K562 (cell line): ENCODE measurements around the gene FBXL3. TPM values are rescaled to one million over a fixed set of nuclear protein-coding genes. Genes with fewer than 3 reads are reported as not detected.

Source experiments
- ATAC-seq: fragments of 200-7000 bp; cut with Tn5 transposase; 3 replicates; pipeline ENCODE4 v1.9.1; 2020; ENCODE audit warnings: moderate library complexity
- BruUV-seq: library from RNA; stranded (reverse); fragments of 400-500 nt; replicated peaks from 2 replicates; lab custom pipeline; 2021; lab: Mats Ljungman, UMichigan
- CTCF ChIA-PET: fragments of 300-600 bp; formaldehyde crosslinking; extraction: SDS; loops from one replicate; lab custom pipeline; 2021; ENCODE audit warnings: low intra/inter-chr PET ratio; lab: Yijun Ruan, JAX
- POLR2A ChIA-PET: fragments of 300-600, 350-650 bp; sonication (Branson Sonifier 250); formaldehyde crosslinking; extraction: SDS; loops from one replicate; lab custom pipeline; 2021; ENCODE audit warnings: antibody characterized with exemption, inconsistent platforms; lab: Yijun Ruan, JAX
- DNase-seq, 4 experiments: peaks; one replicate each; pipeline versions ENCODE4 v3.0.0 to v3.0.0-alpha.2; 2011 to 2018; ENCODE audit warnings: low spot score in 3 of 4, mixed read lengths in 3 of 4; ENCODE audit errors: extremely low read depth in 1 of 4
- FAIRE-seq: peaks from 2 replicates; lab custom pipeline; 2011; peaks lifted over from hg19 to GRCh38; lab: Jason Lieb, UNC
- H2AFZ ChIP-seq: 2 replicates; pipeline ENCODE4 v1.6.0; 2011; ENCODE audit warnings: low read depth, low read length, control low read depth, inconsistent platforms
- H3K27ac ChIP-seq: fragments of 200-600 bp; 3 replicates; pipeline ENCODE4 v1.8.0; 2011; ENCODE audit warnings: low read depth, mild to moderate bottlenecking, control low read depth, inconsistent platforms, low read length, moderate library complexity, mixed read lengths; ENCODE audit errors: extremely low read depth
- H3K27me3 ChIP-seq, 2 experiments: fragments of 300-600 bp in 1 of 2; 2 replicates in 1 of 2; 3 replicates in 1 of 2; pipeline versions ENCODE4 v1.6.0 to v1.8.0; 2011; ENCODE audit warnings: inconsistent platforms in 2 of 2, low read length in 2 of 2, mild to moderate bottlenecking in 1 of 2, mixed read lengths in 1 of 2, moderate library complexity in 1 of 2; ENCODE audit not compliant: control insufficient read depth in 2 of 2, insufficient read depth in 2 of 2
- H3K36me3 ChIP-seq: fragments of 300-600 bp; 3 replicates; pipeline ENCODE4 v1.8.0; 2011; ENCODE audit warnings: mild to moderate bottlenecking, low read length, inconsistent platforms; ENCODE audit not compliant: control insufficient read depth, insufficient read depth
- H3K4me1 ChIP-seq, 2 experiments: fragments of 200-600 bp in 1 of 2; replicated peaks in 1 of 2; 2 replicates in 1 of 2; 3 replicates in 1 of 2; pipeline versions ENCODE4 v1.5.1 to v1.8.0; 2011; ENCODE audit warnings: inconsistent platforms in 2 of 2, low read length in 2 of 2, mild to moderate bottlenecking in 1 of 2, mixed read lengths in 1 of 2, moderate library complexity in 1 of 2; ENCODE audit not compliant: control insufficient read depth in 2 of 2, insufficient read depth in 2 of 2
- H3K4me2 ChIP-seq: 2 replicates; pipeline ENCODE4 v1.6.1; 2011; ENCODE audit warnings: low read length, control low read depth, inconsistent platforms, mixed read lengths; ENCODE audit not compliant: insufficient read depth
- H3K4me3 ChIP-seq: fragments of 200-600 bp; sonication (generic), shearing (Covaris generic); 2 replicates; pipeline ENCODE4 v1.5.1; 2016; ENCODE audit warnings: control low read depth, inconsistent platforms
- H3K79me2 ChIP-seq: fragments of 200-600 bp; 3 replicates; pipeline ENCODE4 v1.8.0; 2011; ENCODE audit warnings: low read length, inconsistent platforms; ENCODE audit not compliant: control insufficient read depth, insufficient read depth
- H3K9ac ChIP-seq, 2 experiments: 2 replicates each; pipeline versions ENCODE4 v1.6.0 to v1.6.1; 2011; ENCODE audit warnings: low read depth in 2 of 2, low read length in 2 of 2, control low read depth in 1 of 2, inconsistent platforms in 1 of 2, mild to moderate bottlenecking in 1 of 2, mixed read lengths in 1 of 2; ENCODE audit not compliant: insufficient read depth in 1 of 2
- H3K9me1 ChIP-seq: one replicate; pipeline ENCODE4 v1.6.0; 2011; ENCODE audit warnings: inconsistent platforms, mild to moderate bottlenecking, low read length, moderate library complexity; ENCODE audit not compliant: control insufficient read depth, insufficient read depth
- H3K9me3 ChIP-seq: replicated peaks from 2 replicates; pipeline ENCODE4 v1.5.1; 2011; ENCODE audit warnings: low read depth, low read length, inconsistent platforms; ENCODE audit not compliant: control insufficient read depth, insufficient read depth
- H4K20me1 ChIP-seq: replicated peaks from 2 replicates; pipeline ENCODE4 v1.6.1; 2011; ENCODE audit warnings: low read length, inconsistent platforms, mixed read lengths; ENCODE audit not compliant: control insufficient read depth, insufficient read depth
- CAMTA2 ChIP-seq: fragments of 250-450 bp; sonication (Bioruptor Pico); conservative IDR thresholded peaks from 2 replicates; pipeline ENCODE4 v1.5.1; 2022
- FOSL1 ChIP-seq: fragments of 200-800 bp; sonication (Bioruptor generic); conservative IDR thresholded peaks from 2 replicates; pipeline ENCODE4 v1.6.1; 2016; ENCODE audit warnings: missing genetic modification characterization, missing compliant biosample characterization
- KAT7 ChIP-seq: sonication (generic); formaldehyde crosslinking; IDR thresholded peaks from 2 replicates; pipeline ENCODE4 v1.8.0; 2022; ENCODE audit warnings: missing genetic modification reagents, mild to moderate bottlenecking, borderline replicate concordance
- NFXL1 ChIP-seq: fragments of 450-650 bp; formaldehyde crosslinking; IDR thresholded peaks from 2 replicates; pipeline ENCODE4 v1.4.0; 2021; ENCODE audit warnings: mild to moderate bottlenecking
- PHF21A ChIP-seq: fragments of 450-650 bp; IDR thresholded peaks from 2 replicates; pipeline ENCODE4 v1.6.1; 2017; ENCODE audit warnings: low read depth, borderline replicate concordance
- STAT5B ChIP-seq: fragments of 250-450 bp; sonication (Bioruptor Pico); IDR thresholded peaks from 2 replicates; pipeline ENCODE4 v1.8.0; 2021; ENCODE audit warnings: mild to moderate bottlenecking, inconsistent platforms
- TARDBP ChIP-seq: fragments of 450-650 bp; IDR thresholded peaks from 2 replicates; pipeline ENCODE4 v1.6.1; 2016
- XRCC3 ChIP-seq: fragments of 450-650 bp; IDR thresholded peaks from 2 replicates; pipeline ENCODE4 v1.6.1; 2017; ENCODE audit warnings: mild to moderate bottlenecking, moderate library complexity
- ZBTB17 ChIP-seq: fragments of 450-650 bp; formaldehyde crosslinking; IDR thresholded peaks from 2 replicates; pipeline ENCODE4 v1.4.0; 2020; ENCODE audit warnings: mild to moderate bottlenecking
- WGBS: fragments of 100-300 bp; shearing (Covaris generic); methylation state at CpG from one replicate; pipeline ENCODE4 v1.1.6; 2016; ENCODE audit warnings: low coverage, mixed read lengths; ENCODE audit not compliant: insufficient coverage; ENCODE audit errors: missing lambda C conversion rate; 5-methylcytosine and 5-hydroxymethylcytosine counted together
- in situ Hi-C: fragments of 300-500 bp; cut with MboI; formaldehyde crosslinking; loops from 4 replicates; pipeline ENCODE4 v1.15.0; 2018; ENCODE audit warnings: inconsistent platforms, mixed read lengths
- intact Hi-C: fragments of 100-400 bp; cut with micrococcal nuclease; formaldehyde crosslinking; loops from 2 replicates; pipeline ENCODE4 v1.14.2; 2022
- polyA plus RNA-seq, 8 experiments: library from polyadenylated mRNA; depleted of rRNA in 4 of 8; stranded (reverse) in 5 of 8; unstranded in 3 of 8; fragments of >200 nt; fragmentation: Nextera tagmentation in 2 of 8; fragmentation: Illumina TruSeq in 1 of 8; extraction: Ambion mirVana in 2 of 8; extraction: Trizol in 1 of 8; gene quantifications; 2 replicates each; pipeline versions ENCODE4 v1.2.1 to v1.2.3, GENCODE V29; 2011 to 2014; ENCODE audit warnings: inconsistent platforms in 1 of 8, missing spikeins in 1 of 8
- total RNA-seq, 7 experiments: library from RNA; depleted of rRNA in 6 of 7; stranded (reverse); fragments of >200 nt in 6 of 7; fragmentation: Illumina TruSeq in 2 of 7; extraction: Trizol in 2 of 7; gene quantifications; 2 replicates each; pipeline versions ENCODE4 v1.2.1 to v1.2.3, GENCODE V29; 2011 to 2021; ENCODE audit warnings: low replicate concordance in 1 of 7
- TF ChIP-seq, protein P1 (sequence below): fragments of 250-450 bp; sonication (Bioruptor Pico); IDR thresholded peaks from 2 replicates; pipeline ENCODE4 v1.5.0; 2021
- TF ChIP-seq, protein P2 (sequence below): fragments of 450-650 bp; conservative IDR thresholded peaks from 2 replicates; pipeline ENCODE4 v1.6.1; 2016; ENCODE audit warnings: missing genetic modification characterization, low read depth, mild to moderate bottlenecking, control low read depth, missing compliant biosample characterization
- TF ChIP-seq, protein P3 (sequence below): sonication (generic); formaldehyde crosslinking; IDR thresholded peaks from 2 replicates; pipeline ENCODE4 v1.8.1; 2023; ENCODE audit warnings: mild to moderate bottlenecking, missing genetic modification reagents
- TF ChIP-seq, protein P4 (sequence below), 2 experiments: fragments of 150-350 bp in 1 of 2; IDR thresholded peaks; 2 replicates each; pipeline ENCODE4 v1.6.1; 2012 to 2016; ENCODE audit warnings: low read depth in 2 of 2, low read length in 2 of 2, mild to moderate bottlenecking in 1 of 2, moderate library complexity in 1 of 2

The FBXL3 gene
- total and polyA plus RNA-seq, 9 of the 15 experiments (the other 6 are each of a cell fraction or from before 2014, with no cell fraction given): 3.8 to 16.4 (median 12.6) TPM

DNA sequence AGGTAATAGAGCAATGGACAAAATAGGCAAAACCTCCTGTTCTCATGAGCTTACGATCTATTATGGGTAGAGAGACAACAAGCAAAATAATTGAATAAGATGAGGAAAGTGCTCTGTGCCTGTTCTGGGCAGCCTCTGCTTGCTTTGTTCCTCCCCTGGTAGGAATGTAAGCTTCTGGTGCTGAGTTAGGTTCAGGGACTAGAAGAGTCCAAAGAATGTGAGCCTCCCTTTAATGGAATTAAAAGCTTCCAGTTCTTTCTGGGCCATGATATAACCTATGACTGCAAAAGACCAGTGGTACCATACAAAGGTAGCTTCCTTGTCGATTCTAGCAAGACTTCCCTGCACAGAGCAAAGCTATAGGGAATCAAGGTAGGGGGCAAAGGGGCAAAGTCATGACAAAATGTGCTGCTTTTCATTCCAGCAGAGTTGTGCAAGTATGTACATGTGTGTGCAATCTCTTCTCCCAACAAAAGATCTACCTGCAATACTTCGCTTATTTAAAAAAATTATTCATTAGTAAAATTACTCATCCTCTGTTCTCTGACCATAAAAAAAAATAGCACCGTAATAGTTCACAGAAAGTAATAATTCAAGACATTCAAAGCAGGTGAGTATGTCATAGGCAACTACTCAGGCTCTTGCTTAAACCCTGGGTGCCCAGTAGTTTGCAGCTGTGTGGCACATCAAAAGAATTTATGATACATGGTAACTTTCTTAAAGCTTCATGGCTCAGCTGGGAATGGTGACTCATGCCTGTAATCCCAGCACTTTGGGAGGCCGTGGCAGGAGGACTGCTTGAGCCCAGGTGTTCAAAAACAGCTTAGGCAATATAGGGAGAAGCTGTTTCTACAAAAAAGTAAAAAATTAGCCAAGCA, 57.2 kb downstream of the FBXL3 start:
- Histone ChIP-seq H3K27ac (no peak overlapping the region), H3K9me1 (no peaks in the 10 kb centered on the region), H3K4me1 (no peaks in the 10 kb centered on the region), H3K4me2 (no peak overlapping the region), H3K36me3 (no peaks in the 10 kb centered on the region), H3K27me3 (peaks cover 0 to 12% of the 10 kb centered on the region in 2 experiments; a peak in 2 of 5 replicates), H4K20me1 (no peaks in the 10 kb centered on the region), H2AFZ (no peak overlapping the region), H3K9me3 (no peaks in the 10 kb centered on the region), H3K4me3 (no peak overlapping the region), H3K79me2 (no peaks in the 10 kb centered on the region), H3K9ac (no peak overlapping the region)
- DNase-seq (no peak), FAIRE-seq (no peak), ATAC-seq (no peak)
- 0% methylated on average over 5 of the region's 5 CpGs for WGBS
- no TSS peak for BruUV-seq
- intact Hi-C loops (no loop called here), in situ Hi-C loops (no loop called here)
- POLR2A ChIA-PET: interaction anchor here (0.6 to 0.8 kb wide), 2 partner anchors 13 to 15 kb away, joined by 3 read pairs; no protein-coding TSS in a partner anchor
- CTCF ChIA-PET: no interaction called here
- TF ChIP-seq XRCC3 (no peak), ZBTB17 (no peak), FOSL1 (tag) (no peak), TARDBP (no peak), NFXL1 (CRISPR knock-in tag) (no peak), PHF21A (no peak), STAT5B (no peak), CAMTA2 (CRISPR knock-in tag) (no peak), KAT7 (CRISPR knock-in tag) (no peak)
- TF ChIP-seq, protein P1, sequence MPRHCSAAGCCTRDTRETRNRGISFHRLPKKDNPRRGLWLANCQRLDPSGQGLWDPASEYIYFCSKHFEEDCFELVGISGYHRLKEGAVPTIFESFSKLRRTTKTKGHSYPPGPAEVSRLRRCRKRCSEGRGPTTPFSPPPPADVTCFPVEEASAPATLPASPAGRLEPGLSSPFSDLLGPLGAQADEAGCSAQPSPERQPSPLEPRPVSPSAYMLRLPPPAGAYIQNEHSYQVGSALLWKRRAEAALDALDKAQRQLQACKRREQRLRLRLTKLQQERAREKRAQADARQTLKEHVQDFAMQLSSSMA (CRISPR knock-in tag): no peak
- TF ChIP-seq, protein P2, sequence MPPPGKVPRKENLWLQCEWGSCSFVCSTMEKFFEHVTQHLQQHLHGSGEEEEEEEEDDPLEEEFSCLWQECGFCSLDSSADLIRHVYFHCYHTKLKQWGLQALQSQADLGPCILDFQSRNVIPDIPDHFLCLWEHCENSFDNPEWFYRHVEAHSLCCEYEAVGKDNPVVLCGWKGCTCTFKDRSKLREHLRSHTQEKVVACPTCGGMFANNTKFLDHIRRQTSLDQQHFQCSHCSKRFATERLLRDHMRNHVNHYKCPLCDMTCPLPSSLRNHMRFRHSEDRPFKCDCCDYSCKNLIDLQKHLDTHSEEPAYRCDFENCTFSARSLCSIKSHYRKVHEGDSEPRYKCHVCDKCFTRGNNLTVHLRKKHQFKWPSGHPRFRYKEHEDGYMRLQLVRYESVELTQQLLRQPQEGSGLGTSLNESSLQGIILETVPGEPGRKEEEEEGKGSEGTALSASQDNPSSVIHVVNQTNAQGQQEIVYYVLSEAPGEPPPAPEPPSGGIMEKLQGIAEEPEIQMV (tag): no peak
- TF ChIP-seq, protein P3, sequence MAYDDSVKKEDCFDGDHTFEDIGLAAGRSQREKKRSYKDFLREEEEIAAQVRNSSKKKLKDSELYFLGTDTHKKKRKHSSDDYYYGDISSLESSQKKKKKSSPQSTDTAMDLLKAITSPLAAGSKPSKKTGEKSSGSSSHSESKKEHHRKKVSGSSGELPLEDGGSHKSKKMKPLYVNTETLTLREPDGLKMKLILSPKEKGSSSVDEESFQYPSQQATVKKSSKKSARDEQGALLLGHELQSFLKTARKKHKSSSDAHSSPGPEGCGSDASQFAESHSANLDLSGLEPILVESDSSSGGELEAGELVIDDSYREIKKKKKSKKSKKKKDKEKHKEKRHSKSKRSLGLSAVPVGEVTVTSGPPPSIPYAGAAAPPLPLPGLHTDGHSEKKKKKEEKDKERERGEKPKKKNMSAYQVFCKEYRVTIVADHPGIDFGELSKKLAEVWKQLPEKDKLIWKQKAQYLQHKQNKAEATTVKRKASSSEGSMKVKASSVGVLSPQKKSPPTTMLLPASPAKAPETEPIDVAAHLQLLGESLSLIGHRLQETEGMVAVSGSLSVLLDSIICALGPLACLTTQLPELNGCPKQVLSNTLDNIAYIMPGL: no peak
- TF ChIP-seq, protein P4, sequence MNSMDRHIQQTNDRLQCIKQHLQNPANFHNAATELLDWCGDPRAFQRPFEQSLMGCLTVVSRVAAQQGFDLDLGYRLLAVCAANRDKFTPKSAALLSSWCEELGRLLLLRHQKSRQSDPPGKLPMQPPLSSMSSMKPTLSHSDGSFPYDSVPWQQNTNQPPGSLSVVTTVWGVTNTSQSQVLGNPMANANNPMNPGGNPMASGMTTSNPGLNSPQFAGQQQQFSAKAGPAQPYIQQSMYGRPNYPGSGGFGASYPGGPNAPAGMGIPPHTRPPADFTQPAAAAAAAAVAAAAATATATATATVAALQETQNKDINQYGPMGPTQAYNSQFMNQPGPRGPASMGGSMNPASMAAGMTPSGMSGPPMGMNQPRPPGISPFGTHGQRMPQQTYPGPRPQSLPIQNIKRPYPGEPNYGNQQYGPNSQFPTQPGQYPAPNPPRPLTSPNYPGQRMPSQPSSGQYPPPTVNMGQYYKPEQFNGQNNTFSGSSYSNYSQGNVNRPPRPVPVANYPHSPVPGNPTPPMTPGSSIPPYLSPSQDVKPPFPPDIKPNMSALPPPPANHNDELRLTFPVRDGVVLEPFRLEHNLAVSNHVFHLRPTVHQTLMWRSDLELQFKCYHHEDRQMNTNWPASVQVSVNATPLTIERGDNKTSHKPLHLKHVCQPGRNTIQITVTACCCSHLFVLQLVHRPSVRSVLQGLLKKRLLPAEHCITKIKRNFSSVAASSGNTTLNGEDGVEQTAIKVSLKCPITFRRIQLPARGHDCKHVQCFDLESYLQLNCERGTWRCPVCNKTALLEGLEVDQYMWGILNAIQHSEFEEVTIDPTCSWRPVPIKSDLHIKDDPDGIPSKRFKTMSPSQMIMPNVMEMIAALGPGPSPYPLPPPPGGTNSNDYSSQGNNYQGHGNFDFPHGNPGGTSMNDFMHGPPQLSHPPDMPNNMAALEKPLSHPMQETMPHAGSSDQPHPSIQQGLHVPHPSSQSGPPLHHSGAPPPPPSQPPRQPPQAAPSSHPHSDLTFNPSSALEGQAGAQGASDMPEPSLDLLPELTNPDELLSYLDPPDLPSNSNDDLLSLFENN (IDR thresholded peaks at IDR 0.05; ENCODE audit: low read depth in 2 of 2, low read length in 2 of 2): no peak
